Choroid plexus epithelial cell (primary cell): ENCODE data around the gene OR2B2.

Experiments
- DNase-seq: peaks from one replicate; pipeline ENCODE4 v3.0.0-alpha.2; 2010; ENCODE audit warnings: low read depth
- H3K4me3 ChIP-seq: 2 replicates; pipeline ENCODE4 v1.5.1; 2011; ENCODE audit warnings: low read depth, mild to moderate bottlenecking, control low read depth, low read length, moderate library complexity
- TF ChIP-seq, protein P1 (sequence below): conservative IDR thresholded peaks from 2 replicates; pipeline ENCODE4 v1.5.1; 2011; ENCODE audit warnings: low read depth, mild to moderate bottlenecking, control low read depth, inconsistent platforms, low read length, moderate library complexity

The OR2B2 gene

GRCh38 chr6:27892649-27893058 lies 19.5 kb downstream of the OR2B2 start:
- DNase-seq: peak; percentile 38
- peak overlapping the region; percentile 71 for H3K4me3 ChIP-seq
- TF ChIP-seq, protein P1, sequence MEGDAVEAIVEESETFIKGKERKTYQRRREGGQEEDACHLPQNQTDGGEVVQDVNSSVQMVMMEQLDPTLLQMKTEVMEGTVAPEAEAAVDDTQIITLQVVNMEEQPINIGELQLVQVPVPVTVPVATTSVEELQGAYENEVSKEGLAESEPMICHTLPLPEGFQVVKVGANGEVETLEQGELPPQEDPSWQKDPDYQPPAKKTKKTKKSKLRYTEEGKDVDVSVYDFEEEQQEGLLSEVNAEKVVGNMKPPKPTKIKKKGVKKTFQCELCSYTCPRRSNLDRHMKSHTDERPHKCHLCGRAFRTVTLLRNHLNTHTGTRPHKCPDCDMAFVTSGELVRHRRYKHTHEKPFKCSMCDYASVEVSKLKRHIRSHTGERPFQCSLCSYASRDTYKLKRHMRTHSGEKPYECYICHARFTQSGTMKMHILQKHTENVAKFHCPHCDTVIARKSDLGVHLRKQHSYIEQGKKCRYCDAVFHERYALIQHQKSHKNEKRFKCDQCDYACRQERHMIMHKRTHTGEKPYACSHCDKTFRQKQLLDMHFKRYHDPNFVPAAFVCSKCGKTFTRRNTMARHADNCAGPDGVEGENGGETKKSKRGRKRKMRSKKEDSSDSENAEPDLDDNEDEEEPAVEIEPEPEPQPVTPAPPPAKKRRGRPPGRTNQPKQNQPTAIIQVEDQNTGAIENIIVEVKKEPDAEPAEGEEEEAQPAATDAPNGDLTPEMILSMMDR: no peak

- TF ChIP-seq, protein P1: no peak
- DNase-seq: no peak
- H3K4me3 ChIP-seq: peak overlapping the region; percentile 55
These were observed 20.8 kb downstream of the OR2B2 start for GRCh38 chr6:27891320-27891875.

DNA sequence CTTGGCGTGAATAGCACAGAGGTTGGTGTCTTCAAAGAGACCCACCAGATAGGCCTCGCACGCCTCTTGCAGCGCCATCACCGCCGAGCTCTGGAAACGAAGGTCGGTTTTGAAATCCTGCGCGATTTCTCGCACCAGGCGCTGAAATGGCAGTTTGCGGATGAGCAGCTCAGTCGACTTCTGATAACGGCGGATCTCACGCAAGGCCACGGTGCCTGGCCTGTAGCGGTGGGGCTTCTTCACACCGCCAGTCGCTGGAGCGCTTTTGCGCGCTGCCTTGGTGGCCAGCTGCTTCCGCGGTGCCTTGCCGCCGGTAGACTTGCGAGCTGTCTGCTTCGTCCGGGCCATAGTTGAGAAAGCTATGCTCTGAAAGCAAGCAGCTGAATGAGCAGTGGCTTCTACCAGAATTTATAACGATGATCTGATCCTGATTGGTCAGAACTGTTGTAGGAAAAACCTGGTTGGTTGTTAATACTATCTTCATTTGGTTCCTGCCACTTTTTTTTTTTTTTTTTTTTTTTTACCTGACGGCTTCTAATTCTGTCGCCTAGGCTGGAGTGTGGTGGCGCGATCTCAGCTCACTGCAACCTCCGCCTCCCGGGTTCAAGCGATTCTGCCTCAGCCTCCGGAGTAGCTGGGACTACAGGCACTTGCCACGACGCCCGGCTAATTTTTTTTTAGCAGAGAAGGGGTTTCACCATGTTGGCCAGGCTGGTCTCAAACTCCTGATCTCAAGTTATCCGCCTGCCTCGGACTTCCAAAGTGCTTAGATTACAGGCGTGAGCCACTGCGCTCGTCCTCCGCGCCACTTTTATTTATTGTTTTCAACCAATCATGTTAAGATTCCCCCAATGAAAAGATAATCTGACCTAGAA lies 21.5 kb downstream of the OR2B2 start:
- peak overlapping the region; percentile 55 for H3K4me3 ChIP-seq
- TF ChIP-seq, protein P1: peak; percentile 9
- peak; percentile 96 for DNase-seq

- H3K4me3 ChIP-seq: peak overlapping the region; percentile 55
- no peak for DNase-seq
- TF ChIP-seq, protein P1: no peak
These were observed 22.4 kb downstream of the OR2B2 start for GRCh38 chr6:27889628-27890444.

GRCh38 chr6:27889275-27889627 lies 22.9 kb downstream of the OR2B2 start:
- no peak for DNase-seq
- H3K4me3 ChIP-seq: no peak overlapping the region
- TF ChIP-seq, protein P1: no peak

DNA sequence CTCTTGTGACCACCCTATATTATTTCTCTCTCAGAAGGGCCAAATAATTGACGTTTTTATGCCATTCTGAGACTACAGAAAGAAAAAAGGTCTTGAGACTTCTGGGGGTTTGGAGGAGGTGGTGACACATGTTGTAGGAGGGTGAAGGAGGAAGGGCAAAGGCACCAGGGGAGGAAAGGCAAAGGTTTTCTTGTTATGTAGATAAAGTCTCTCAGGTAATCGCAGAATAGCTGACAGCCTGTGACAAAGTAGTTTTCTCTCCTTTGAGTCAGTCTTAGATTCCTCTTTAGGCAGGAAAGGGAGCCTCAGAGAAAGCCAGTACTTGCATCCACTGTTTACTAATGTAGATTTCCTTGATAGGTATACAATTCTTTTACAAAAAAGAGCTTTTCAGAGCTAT lies 23.6 kb downstream of the OR2B2 start:
- TF ChIP-seq, protein P1: no peak
- no peak overlapping the region for H3K4me3 ChIP-seq
- DNase-seq: no peak
